Body of pancreas (tissue), 4 donors: ENCODE results near the gene COL9A3.

Experiments
- CTCF ChIP-seq, 7 experiments: fragments of 450-650 bp in 4 of 7; fragments of 200-600 bp in 3 of 7; sonication (generic) in 3 of 7; IDR thresholded peaks; one replicate each; pipeline ENCODE4 v1.5.1; 2016 to 2019; ENCODE audit warnings: antibody characterized with exemption in 7 of 7
- POLR2A ChIP-seq, 3 donors: fragments of 450-650 bp; IDR thresholded peaks; one replicate each; pipeline ENCODE4 v1.6.1; 2016; ENCODE audit warnings: antibody characterized with exemption in 3 of 3, mild to moderate bottlenecking in 2 of 3

- TF ChIP-seq CTCF (IDR thresholded peaks at IDR 0.05) (no peak), POLR2A (IDR thresholded peaks at IDR 0.05) (no peak)
These were observed 47.3 kb upstream of the COL9A3 start for GRCh38 chr20:62769346-62770071.
